SU-DHL-6 (cell line): ENCODE measurements around the gene MZT2B.

Experiments used
- CTCF ChIP-seq: fragments of 200-600 bp; sonication (generic); IDR thresholded peaks from one replicate; pipeline ENCODE4 v1.5.1; 2017; ENCODE audit warnings: antibody characterized with exemption, mild to moderate bottlenecking, low read length, moderate library complexity; ENCODE audit not compliant: insufficient read depth, poor library complexity, severe bottlenecking
- EZH2phosphoT487 ChIP-seq: fragments of 200-600 bp; sonication (generic), shearing (Covaris generic); conservative IDR thresholded peaks from 2 replicates; pipeline ENCODE4 v1.6.1; 2018; ENCODE audit warnings: mild to moderate bottlenecking, antibody characterized with exemption, low read length, moderate library complexity, mixed read lengths

- TF ChIP-seq CTCF (no peak), EZH2phosphoT487 (no peak)
Measured at GRCh38 chr2:130158631-130159030, 23.4 kb upstream of the MZT2B start.
